Endothelial cell of umbilical vein (primary cell): Measurements from ENCODE around the gene TJP3.

Source experiments
- CTCF ChIP-seq, 2 donors: IDR thresholded peaks; 1 replicate in 1 of 2; 2 replicates in 1 of 2; pipeline ENCODE4 v1.5.1; 2011; ENCODE audit warnings: low read length in 2 of 2, mild to moderate bottlenecking in 2 of 2, moderate library complexity in 2 of 2, control low read depth in 1 of 2, inconsistent platforms in 1 of 2, low read depth in 1 of 2; ENCODE audit not compliant: insufficient read depth in 1 of 2; ENCODE audit errors: extremely low read depth in 1 of 2
- GATA2 ChIP-seq: IDR thresholded peaks from 2 replicates; pipeline ENCODE4 v1.7.0; 2011; ENCODE audit warnings: low read depth, mild to moderate bottlenecking, moderate library complexity, mixed read lengths, low read length; ENCODE audit not compliant: insufficient read length, insufficient read depth
- MAX ChIP-seq: IDR thresholded peaks from 2 replicates; pipeline ENCODE4 v1.6.1; 2011; ENCODE audit not compliant: insufficient read depth, insufficient read length
- POLR2AphosphoS5 ChIP-seq: IDR thresholded peaks from 2 replicates; pipeline ENCODE4 v1.6.1; 2012; ENCODE audit warnings: low read depth, mild to moderate bottlenecking, control low read depth, low read length, moderate library complexity; ENCODE audit not compliant: insufficient read depth

GRCh38 chr19:3684054-3684816 is 23.9 kb upstream of the TJP3 start:
- TF ChIP-seq CTCF (IDR thresholded peaks at IDR 0.05; ENCODE audit: extremely low read depth in 1 of 2, insufficient read depth in 1 of 2, low read depth in 1 of 2, low read length in 2 of 2) (no peak), MAX (no peak), GATA2 (no peak), POLR2AphosphoS5 (no peak)
